ENCODE measurements around the gene NCSTN.

NCSTN gene

DNA sequence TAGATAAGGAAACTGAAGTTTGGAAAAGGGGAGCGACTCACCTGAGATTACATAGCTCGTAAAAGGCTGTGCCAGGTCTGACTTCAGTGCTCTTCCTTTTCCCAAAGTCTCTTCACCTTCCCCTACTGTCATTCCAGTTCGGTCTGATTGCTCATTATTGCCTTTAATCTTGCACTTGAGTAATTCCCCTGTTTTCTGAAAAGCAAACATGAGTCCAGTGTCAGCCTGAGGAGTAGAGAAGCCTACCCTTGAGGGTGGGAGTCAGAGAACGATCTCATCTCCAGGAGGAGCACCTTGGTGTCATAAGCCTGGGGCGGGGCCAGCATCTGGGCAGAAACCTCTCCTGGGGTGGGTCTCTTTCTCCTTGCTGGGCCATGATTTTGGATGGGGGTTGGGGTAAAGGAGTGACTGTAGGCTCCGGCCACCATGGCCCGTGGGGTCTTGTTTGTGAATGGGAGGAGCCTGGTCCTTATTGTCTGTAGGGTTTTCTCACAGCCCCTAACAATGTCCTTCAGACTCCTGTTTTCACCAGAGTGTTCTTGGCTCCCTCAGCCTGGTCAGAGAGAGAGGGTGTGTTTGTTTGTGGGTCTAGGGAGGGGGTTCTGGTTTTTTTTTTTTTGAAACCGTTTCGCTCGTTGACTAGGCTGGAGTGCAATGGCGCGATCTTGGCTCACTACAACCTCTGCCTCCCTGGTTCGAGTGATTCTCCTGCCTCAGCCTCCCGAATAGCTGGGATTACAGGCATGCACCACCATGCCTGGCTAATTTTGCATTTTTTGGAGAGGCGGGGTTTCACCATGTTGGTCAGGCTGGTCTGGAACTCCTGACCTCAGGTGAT is 63.2 kb downstream of the NCSTN start:
- DNase-seq (ENCODE audit: low read depth): no peak

- DNase-seq (ENCODE audit: low read depth): no peak
These were observed 64.9 kb downstream of the NCSTN start for GRCh38 chr1:160407839-160408801.

Measured in fibroblast of gingiva (primary cell).